Retinal pigment epithelial cell (primary cell): ENCODE data around the gene RPL31.
"Not testable (repeated sequence)": the region's sequence is repeated elsewhere in the genome, so short reads cannot be mapped to it uniquely, and the experiment has no call there.

Source experiments
- DNase-seq: peaks from one replicate; pipeline ENCODE4 v3.0.0-alpha.2; 2010; ENCODE audit warnings: low read depth
- H3K4me3 ChIP-seq: 2 replicates; pipeline ENCODE4 v1.5.1; 2011; ENCODE audit warnings: mild to moderate bottlenecking, low read length, control low read depth, moderate library complexity
- TF ChIP-seq, protein P1 (sequence below): conservative IDR thresholded peaks from 2 replicates; pipeline ENCODE4 v1.5.1; 2011; ENCODE audit warnings: low read depth, low read length, control low read depth, inconsistent platforms

Gene RPL31

DNA sequence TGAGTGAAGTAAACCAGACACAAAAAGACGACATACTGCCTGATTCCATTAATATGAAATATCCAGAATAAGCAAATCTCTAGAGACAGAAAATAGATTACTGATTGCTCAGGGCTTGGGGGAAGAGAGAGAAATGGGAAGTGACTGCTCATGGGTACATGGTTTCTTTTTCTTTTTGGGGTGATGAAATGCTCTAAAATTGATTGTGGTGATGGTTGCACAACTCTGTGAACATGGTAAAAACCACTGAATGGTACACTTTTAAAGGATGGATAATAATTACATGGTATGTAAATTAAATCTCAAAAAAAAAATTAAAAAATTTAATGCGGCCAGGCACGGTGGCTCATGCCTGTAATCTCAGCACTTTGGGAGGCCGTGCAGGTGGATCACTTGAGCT, 39.3 kb downstream of the RPL31 start:
- TF ChIP-seq, protein P1, sequence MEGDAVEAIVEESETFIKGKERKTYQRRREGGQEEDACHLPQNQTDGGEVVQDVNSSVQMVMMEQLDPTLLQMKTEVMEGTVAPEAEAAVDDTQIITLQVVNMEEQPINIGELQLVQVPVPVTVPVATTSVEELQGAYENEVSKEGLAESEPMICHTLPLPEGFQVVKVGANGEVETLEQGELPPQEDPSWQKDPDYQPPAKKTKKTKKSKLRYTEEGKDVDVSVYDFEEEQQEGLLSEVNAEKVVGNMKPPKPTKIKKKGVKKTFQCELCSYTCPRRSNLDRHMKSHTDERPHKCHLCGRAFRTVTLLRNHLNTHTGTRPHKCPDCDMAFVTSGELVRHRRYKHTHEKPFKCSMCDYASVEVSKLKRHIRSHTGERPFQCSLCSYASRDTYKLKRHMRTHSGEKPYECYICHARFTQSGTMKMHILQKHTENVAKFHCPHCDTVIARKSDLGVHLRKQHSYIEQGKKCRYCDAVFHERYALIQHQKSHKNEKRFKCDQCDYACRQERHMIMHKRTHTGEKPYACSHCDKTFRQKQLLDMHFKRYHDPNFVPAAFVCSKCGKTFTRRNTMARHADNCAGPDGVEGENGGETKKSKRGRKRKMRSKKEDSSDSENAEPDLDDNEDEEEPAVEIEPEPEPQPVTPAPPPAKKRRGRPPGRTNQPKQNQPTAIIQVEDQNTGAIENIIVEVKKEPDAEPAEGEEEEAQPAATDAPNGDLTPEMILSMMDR: no peak
- no peak overlapping the region for H3K4me3 ChIP-seq
- DNase-seq: no peak

DNA sequence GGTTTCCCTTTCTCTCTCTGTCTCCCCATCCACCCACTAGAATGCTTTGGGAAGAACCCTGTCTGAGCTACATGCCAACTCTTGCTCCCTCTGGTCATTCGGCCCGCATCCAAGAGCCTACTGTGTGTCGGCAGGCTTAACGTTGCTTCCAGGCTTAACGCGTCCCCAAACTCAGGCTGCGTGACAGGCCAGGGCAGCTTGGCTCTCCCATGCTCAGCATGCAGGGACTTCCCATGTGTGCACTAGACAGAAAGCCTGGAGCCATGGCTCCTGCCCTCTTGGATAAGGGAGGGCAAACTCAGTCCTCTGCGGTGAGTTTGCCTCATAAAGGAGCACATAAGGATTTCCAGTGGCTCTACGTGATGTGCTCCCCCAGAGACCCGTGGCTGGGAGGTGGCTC, 43.2 kb downstream of the RPL31 start:
- TF ChIP-seq, protein P1: no peak
- DNase-seq: no peak
- H3K4me3 ChIP-seq: no peak overlapping the region

DNA sequence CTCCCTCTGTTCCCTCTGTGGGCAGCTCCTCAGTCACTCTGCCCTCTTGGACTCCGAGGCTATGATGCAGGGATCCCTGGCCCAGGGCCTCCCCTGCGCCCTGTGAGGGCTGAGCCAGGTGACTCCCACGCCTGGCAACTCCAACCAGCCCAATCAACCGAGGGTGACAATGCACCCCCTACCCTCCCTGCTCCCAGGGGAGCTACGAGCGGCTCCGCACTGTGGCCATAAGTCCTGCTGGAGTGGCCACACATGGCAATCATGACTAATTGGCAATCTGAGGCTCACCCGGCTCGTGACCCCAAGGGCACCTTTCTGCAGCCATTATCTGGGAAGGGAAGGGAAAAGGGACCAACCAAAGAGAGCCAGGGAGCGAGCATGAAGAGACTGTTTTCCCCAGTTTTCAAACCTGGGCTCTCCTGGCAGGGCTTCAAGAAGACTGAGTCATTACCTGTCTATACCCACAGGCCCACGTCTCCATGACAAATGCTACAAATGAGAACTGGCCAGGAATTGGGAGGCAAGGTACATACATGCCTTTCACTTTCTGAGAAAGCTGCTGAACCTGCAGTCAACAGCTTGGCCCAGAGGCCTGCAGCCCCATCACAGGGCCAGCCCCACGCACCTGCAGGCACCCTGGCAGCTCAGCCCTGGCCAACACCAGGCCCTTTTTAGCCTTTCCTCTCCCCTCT, 45.1 kb downstream of the RPL31 start:
- TF ChIP-seq, protein P1: no peak
- DNase-seq: no peak
- H3K4me3 ChIP-seq: no peak overlapping the region

DNA sequence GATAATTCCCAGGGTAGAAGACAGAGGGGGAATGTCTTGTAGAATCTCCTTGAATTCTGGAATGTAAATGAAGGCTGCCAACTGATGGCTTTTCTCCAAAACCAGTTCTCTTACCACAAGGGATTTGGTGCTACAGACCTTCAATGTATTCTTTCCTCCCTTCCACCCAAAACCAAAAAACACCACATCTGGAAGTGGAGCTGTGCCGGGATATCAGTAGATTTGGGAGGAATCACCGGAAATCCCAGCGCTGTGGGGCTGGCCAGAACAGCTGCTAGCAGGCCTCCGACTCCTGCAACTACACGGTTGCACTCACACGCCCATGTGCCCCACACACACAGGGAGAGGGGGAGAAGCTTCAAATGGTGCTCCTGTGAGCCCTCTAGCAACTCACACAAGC, 45.7 kb downstream of the RPL31 start:
- DNase-seq: no peak
- no peak overlapping the region for H3K4me3 ChIP-seq
- TF ChIP-seq, protein P1: no peak

DNA sequence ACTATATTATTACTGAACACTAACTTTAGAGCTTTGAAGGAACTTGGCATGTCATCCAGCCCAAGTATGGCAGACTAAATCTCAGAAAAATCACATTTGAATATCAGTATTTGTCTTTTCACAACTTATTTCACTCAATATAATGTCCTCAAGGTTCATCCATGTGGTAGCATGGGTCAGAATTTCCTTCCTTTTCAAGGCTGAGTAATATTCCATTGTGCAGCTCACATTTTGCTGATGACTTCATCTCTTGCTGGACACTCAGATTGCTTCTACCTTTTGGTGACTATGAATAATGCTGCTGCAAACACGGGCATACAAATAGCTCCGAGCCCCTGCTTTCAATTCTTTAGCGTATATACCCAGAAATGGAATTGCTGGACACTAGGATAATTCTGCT, 46.7 kb downstream of the RPL31 start:
- no peak overlapping the region for H3K4me3 ChIP-seq
- TF ChIP-seq, protein P1: no peak
- no peak for DNase-seq

DNA sequence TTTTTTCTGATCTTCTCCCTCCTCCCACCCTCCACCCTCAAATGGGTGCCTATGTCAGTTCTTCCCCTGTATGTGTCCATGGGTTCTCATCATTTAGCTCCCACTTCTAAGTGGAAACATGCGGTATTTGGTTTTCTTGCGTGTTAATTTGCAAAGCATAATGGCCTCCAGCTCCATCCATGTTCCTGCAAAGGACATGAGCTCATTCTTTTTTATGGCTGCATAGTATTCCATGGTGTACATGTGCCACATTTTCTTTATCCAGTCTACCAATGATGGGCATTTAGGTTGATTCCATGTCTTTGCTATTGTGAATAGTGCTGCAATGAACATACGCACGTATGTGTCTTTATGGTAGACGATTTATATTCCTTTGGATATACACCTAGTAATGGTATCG, 48.8 kb downstream of the RPL31 start:
- not testable (repeated sequence) for DNase-seq, H3K4me3 ChIP-seq

DNA sequence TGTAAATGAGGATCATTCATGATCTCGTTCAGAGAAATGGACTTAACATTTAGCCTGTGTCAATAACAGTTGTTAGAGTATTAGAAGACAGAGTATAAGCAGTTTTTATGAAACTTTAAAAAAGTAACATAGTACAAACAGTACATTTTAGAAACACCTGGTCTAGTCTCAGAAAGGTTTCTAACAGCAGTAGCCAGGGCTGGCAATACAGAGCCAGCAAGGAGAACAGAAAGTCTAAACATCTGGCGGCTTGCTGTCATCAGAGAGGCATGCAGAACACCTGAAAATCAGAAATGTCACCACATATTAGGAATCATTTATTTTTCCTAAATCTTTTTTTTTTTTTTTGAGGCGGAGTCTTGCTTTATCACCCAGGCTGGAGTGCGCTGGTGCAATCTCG, 50.1 kb downstream of the RPL31 start:
- DNase-seq: no peak
- no peak overlapping the region for H3K4me3 ChIP-seq
- TF ChIP-seq, protein P1: no peak

DNA sequence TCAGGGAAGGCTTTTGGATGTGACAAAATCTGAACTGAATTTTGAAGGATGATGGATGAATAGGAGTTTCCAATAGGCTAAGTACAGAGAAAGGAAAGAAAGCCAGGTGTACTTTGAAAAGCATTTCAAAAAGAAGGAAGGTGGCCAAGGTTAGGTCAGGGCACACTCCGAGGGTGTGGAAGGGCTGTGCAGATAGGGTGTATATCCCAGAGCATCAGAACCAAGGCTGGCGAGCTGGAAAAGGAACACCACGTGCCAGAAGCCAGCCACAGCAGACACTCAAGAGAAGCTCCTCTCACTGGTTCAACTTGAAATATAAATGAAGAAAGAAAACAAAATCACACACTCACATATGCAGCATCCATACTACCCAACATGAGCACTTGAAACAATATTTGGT, 51.0 kb downstream of the RPL31 start:
- no peak overlapping the region for H3K4me3 ChIP-seq
- DNase-seq: no peak
- TF ChIP-seq, protein P1: no peak
